Islet of Langerhans (tissue), 1 donor: ENCODE data around the gene DYNLT2B.
"Not testable (repeated sequence)": the region's sequence is repeated elsewhere in the genome, so short reads cannot be mapped to it uniquely, and the experiment has no call there.

Experiments
- FAIRE-seq: peaks from one replicate; lab custom pipeline; 2011; peaks lifted over from hg19 to GRCh38; lab: Jason Lieb, UNC

The DYNLT2B gene

DNA sequence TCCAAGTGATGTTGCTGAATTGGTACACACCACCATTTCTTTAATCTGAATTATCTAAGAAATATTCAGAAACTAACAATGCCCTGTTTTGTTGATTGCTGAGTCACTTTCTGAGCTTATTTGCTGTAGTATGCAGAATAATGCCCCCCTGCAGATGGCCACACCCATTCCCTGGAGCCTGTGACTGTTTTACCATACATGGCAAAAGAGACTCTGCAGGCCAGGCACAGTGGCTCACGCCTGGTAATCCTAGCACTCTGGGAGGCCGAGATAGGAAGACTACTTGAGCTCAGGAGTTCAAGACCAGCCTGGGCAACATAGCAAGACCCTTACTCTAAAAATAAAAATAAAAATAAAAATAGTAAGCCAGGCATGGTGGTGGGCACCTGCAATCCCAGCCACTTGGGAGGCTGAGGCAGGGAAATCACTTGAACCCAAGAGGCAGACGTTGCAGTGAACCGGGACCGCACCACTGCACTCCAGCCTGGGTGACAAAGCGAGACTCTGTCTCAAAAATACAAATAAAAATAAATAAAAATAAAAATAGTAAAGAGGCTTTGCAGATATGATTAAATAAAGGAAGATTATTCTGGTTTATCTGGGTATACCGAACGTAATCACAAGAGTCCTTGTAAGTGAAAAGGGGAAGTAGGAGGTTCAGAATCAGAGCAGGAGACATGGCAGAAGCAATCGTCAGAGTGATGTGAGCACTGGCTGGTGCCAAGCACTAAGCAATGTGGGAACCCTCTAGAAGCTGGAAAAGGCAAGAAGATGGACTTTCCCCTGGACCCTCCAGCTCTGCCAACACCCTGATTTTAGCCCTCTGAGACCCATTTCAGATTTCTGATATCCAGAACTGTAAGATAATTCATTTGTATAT is 49.5 kb downstream of the DYNLT2B start:
- FAIRE-seq, result no peak

DNA sequence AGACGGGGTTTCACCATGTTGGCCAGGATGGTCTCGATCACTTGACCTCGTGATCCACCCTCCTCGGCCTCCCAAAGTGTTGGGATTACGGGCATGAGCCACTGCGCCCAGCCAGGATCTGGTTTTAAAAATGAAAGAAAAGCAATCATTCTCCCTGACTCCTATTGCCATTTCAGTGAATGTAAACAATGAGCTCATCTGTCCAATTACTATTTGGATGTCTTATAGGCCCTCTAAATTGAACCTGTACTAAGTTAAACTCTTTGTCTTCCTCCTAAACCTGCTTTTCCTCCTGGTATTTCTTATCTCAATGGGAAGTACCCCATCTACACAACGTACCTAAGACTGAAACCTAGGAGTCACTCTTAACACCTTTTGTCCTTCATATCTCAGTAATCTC is 54.2 kb downstream of the DYNLT2B start:
- no peak for FAIRE-seq

DNA sequence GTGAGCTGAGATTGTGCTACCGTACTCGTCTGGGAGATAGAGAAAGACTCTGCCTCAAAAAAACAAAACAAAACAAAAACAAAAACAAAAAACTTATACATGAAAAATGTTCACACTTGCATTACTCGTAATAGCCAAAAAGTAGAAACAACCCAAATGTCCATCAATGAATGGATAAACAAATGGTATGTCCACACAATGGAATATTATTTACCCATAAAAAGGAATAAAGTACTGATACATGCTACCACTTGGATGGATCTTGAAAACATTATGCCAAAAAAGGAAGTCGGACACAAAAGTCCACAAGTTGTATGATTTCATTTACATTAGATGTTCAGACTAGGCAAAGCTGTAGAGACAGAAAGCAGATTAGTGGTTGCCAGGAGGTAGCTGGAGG is 57.3 kb downstream of the DYNLT2B start:
- no peak for FAIRE-seq

DNA sequence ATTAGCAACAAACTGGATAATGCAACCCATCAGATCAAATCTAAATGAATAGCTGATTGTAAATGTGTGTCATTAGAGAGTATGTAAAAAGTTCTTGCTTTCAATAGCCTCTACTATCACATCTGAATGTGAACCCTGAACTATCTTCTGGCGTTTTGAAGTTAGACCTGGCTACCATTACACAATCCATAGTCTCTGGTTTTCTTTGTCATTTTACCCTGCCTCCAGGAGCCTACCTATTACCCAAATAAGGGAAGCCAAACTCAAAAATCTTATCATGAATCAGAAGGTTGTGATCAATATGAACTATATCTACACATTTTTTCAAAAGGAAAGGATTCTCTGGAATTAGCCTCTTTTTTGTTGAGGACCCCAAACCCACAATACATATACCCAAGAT is 62.3 kb downstream of the DYNLT2B start:
- no peak for FAIRE-seq

DNA sequence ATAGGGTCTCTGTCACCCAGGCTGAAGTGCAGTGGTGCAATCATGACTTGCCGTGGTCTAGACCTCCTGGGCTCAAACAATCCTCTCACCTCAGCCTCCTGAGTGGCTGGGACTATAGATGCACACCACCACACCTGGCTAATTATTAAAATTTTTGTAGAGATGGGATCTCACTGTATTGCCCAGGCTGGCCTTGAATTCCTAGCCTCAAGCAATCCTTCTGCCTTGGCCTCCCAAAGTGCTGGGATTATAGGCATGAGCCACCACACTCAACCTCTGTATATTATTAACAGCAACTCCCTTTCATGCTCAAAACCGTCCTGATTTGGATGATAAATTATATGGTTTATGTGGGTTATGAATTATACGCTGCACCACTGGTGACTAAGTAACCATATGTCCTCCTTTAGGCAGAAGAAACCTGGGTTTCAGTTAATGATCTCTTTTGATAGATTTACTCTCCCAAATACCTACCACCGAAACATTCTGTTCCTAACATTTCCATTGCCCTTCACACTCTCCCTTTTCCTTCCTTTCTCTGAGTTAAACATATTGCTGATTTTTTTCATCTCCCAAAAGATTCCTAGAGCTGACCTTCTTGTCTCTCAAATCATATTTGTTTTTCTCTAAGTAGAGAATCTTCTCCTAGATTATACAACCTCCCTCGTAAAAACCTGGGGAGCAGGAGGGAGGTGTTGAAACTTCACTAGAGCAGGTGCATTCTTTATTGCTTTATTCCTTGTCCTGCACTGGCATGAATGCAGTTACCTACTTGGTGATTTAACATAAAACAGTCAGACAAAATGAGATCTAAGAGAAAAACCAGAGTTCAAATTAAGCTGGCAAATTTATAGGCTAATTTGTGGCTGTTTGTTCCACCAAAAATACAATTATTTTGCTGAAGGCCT is 63.4 kb downstream of the DYNLT2B start:
- no peak for FAIRE-seq

DNA sequence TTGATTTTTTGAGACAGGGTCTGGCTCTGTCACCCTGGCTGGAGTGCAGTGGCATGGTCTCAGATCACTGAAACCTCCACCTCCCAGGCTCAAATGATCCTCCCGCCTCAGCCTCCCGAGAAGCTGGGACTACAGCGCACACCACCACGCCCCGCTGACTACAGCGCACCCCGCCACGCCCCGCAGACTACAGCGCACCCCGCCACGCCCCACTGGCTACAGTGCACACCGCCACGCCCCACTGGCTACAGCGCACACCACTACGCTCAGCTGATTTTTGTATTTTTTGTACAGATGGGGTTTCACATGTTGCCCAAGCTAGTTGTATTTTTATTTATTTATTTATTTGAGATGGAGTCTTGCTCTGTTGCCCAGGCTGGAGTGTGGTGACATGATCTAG is 66.1 kb downstream of the DYNLT2B start:
- FAIRE-seq, result no peak

DNA sequence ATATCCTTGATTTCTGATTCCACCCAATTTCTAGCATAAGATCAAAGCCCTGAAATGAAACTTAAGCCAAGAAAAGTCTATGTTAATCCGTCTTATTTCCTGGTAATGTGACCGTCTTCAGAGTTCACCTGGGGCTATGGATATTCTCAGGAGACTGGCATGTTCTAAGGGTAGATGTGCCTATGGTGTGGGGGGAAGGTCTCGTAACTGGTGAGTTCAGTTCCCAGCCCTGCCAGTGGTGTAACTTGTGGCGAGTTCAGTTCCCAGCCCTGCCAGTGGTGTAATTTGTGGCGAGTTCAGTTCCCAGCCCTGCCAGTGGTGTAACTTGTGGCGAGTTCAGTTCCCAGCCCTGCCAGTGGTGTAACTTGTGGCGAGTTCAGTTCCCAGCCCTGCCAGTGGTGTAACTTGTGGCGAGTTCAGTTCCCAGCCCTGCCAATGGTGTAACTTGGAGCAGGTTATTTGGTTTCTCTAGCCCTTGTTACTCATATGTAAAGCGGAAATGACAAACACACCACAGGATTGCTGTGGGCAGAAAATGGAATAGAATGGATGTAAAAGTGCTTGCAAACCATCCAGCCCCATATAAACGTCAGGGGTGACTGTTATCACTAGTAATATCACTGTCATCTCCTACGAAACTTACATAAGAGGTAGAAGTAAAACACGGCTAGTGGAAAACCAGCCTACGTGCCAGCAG is 71.3 kb downstream of the DYNLT2B start:
- no peak for FAIRE-seq

DNA sequence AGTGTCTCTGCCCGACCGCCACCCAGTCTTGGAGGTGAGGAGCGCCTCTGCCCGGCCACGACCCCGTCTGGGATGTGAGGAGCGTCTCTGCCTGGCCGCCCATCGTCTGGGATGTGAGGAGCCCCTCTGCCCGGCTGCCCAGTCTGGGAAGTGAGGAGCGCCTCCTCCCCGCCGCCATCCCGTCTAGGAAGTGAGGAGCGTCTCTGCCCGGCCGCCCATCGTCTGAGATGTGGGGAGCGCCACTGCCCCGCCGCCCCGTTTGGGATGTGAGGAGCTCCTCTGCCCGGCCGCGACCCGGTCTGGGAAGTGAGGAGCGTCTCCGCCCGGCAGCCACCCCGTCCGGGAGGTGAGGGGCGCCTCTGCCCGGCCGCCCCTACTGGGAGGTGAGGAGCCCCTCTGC is 73.9 kb downstream of the DYNLT2B start:
- FAIRE-seq, result not testable (repeated sequence)

DNA sequence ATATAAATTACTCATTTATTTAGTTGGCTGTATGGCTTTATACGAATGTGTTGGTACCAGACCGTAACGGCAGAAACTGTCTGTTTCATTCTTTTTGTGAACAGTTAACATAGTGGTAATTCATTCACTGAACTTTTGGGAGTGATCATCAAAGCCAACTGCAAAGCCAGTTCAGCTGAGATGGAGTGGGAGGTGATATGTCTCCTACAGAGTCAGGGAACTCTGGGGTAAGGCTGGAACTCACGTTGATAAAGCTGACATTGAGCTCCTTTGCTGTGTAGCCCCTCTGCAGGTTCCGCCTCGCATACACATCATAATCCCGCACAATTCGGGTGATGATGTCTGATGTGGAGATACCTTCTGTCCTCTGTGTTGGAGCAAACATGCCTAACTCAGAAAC is 76.3 kb downstream of the DYNLT2B start:
- FAIRE-seq, result no peak
